ENCODE results near the gene GABRG3.
A peak's percentile ranks its signal among the peaks of the same experiment; 100 is the strongest.

Gene GABRG3

DNA sequence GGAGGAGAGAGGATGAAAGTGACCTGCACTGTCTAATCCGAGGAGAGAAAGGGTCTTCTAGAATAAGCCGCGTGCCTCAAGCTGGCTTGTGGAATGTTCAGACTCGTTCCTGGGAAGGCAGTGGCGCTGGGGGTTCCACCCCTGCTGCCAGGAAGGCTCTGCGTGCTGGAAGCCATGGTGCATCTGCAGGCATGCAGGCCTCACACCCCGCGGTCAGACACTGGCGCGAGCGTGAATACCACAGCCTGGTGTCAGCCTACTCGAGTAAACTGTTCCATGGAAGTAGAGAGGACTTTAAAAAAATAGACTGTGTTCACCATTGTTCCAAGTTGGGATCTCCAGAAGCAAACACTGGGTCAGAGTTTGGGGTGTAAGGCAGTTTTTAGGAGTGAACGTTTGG, 25.9 kb upstream of the GABRG3 start:
- TF ChIP-seq, protein P1, sequence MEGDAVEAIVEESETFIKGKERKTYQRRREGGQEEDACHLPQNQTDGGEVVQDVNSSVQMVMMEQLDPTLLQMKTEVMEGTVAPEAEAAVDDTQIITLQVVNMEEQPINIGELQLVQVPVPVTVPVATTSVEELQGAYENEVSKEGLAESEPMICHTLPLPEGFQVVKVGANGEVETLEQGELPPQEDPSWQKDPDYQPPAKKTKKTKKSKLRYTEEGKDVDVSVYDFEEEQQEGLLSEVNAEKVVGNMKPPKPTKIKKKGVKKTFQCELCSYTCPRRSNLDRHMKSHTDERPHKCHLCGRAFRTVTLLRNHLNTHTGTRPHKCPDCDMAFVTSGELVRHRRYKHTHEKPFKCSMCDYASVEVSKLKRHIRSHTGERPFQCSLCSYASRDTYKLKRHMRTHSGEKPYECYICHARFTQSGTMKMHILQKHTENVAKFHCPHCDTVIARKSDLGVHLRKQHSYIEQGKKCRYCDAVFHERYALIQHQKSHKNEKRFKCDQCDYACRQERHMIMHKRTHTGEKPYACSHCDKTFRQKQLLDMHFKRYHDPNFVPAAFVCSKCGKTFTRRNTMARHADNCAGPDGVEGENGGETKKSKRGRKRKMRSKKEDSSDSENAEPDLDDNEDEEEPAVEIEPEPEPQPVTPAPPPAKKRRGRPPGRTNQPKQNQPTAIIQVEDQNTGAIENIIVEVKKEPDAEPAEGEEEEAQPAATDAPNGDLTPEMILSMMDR (IDR thresholded peaks at IDR 0.05; ENCODE audit: low read depth, low read length) = no peak
- Histone ChIP-seq H3K36me3 (no peaks in the 10 kb centered on the region), H3K4me1 (no peaks in the 10 kb centered on the region), H3K4me3 (ENCODE audit: low read depth, low read length) (no peak overlapping the region), H3K9me3 (no peaks in the 10 kb centered on the region), H3K27me3 (no peaks in the 10 kb centered on the region)
- no peak for DNase-seq

GRCh38 chr15:26950001-26950400, 21.0 kb upstream of the GABRG3 start:
- no peaks in the 10 kb centered on the region for H3K4me1 ChIP-seq
- H3K9me3 ChIP-seq = no peaks in the 10 kb centered on the region
- H3K36me3 ChIP-seq = no peaks in the 10 kb centered on the region
- H3K4me3 ChIP-seq (ENCODE audit: low read depth, low read length) = no peak overlapping the region
- TF ChIP-seq, protein P1 (IDR thresholded peaks at IDR 0.05; ENCODE audit: low read depth, low read length) = no peak
- no peak for DNase-seq
- no peaks in the 10 kb centered on the region; the same call in 1 of the 2 replicates for H3K27me3 ChIP-seq

GRCh38 chr15:26954403-26954802, 16.6 kb upstream of the GABRG3 start:
- no peak for DNase-seq
- H3K4me3 ChIP-seq (ENCODE audit: low read depth, low read length) = no peak overlapping the region
- no peaks in the 10 kb centered on the region for H3K9me3 ChIP-seq
- TF ChIP-seq, protein P1 (IDR thresholded peaks at IDR 0.05; ENCODE audit: low read depth, low read length) = no peak
- H3K36me3 ChIP-seq = no peaks in the 10 kb centered on the region
- H3K27me3 ChIP-seq = no peaks in the 10 kb centered on the region; the same call in 1 of the 2 replicates
- no peaks in the 10 kb centered on the region for H3K4me1 ChIP-seq

DNA sequence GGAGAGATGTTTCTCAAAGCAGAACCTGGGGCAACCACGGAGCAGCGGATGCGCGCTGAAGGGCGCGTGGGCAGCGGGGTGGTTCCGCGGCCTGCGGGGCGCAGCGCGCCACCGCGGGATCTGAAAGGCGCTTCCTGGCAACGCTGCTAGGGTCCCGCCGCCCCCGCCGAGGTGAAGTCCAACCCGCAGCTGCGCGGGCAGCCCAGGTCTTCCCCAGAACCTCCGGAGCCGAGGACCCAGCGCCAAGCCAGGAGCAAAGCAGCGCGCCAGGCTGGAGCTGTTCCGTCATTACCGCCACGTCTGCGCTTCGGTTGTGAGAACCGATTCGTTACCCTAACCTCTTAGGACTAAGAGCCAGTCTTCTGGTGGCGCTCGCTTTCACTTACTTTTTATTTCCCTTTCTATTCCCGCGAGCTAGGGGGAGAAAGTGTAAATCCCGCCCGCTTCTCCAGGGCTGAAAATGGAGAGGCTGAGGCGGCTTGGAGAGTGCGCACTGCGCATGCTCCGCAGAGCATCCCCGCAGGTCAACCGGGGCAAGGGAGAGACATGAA, 3.2 kb upstream of the GABRG3 start:
- H3K27me3 ChIP-seq = peaks cover 31% of the 10 kb centered on the region
- DNase-seq = peak; percentile 46
- H3K36me3 ChIP-seq = no peaks in the 10 kb centered on the region
- no peaks in the 10 kb centered on the region for H3K9me3 ChIP-seq
- TF ChIP-seq, protein P1 (IDR thresholded peaks at IDR 0.05; ENCODE audit: low read depth, low read length) = no peak
- peak overlapping the region; percentile 56 for H3K4me3 ChIP-seq (ENCODE audit: low read depth, low read length)
- H3K4me1 ChIP-seq = no peaks in the 10 kb centered on the region

GRCh38 chr15:26968806-26969205, 2.2 kb upstream of the GABRG3 start:
- H3K27me3 ChIP-seq = peaks cover 36% of the 10 kb centered on the region
- H3K4me3 ChIP-seq (ENCODE audit: low read depth, low read length) = no peak overlapping the region
- DNase-seq = no peak
- TF ChIP-seq, protein P1 (IDR thresholded peaks at IDR 0.05; ENCODE audit: low read depth, low read length) = no peak
- H3K36me3 ChIP-seq = no peaks in the 10 kb centered on the region
- no peaks in the 10 kb centered on the region for H3K4me1 ChIP-seq
- H3K9me3 ChIP-seq = no peaks in the 10 kb centered on the region

DNA sequence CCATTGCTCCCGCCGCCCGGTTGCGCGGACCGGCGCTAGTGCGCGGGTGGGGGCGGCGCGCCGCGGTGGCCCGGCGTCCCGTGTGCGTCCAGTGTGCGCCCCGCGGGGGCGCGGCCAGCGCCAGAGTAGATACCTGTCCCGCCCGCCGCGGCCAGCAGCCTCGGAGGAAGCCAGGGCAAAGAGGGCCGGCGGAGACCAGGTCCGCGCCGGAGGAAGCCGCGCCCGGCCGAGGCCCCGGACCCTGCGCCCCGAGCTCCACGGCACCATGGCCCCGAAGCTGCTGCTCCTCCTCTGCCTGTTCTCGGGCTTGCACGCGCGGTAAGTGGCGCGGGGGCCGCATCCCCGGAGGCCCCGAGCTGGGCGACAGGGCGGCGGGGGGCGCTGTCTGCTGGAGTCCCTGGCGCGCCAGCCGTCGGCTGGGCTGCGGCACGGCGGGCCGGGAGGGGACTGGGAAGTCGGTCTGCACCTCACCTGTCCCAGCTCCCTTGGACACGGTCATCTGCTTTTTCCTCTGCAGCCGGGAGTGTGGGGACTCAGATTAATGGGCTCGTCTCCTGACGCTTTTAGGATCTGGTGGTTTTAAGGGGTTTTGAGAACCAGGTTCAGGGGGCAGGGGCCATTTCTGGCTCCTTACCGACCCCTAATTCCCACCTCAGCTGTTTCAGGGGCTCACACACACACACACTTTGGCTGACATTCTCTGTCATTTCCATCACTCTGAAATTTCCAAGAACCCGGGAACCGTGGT, 464 bp downstream of the GABRG3 start:
- Histone ChIP-seq H3K9me3 (no peaks in the 10 kb centered on the region), H3K4me3 (ENCODE audit: low read depth, low read length) (peak overlapping the region; percentile 38), H3K27me3 (peaks cover 35% of the 10 kb centered on the region), H3K4me1 (no peaks in the 10 kb centered on the region), H3K36me3 (no peaks in the 10 kb centered on the region)
- TF ChIP-seq, protein P1 (IDR thresholded peaks at IDR 0.05; ENCODE audit: low read depth, low read length) = 0 out of 2 replicates have a peak, but pooled peaks have one; percentile 10
- DNase-seq = peak; percentile 39
